Stimulated activated CD4-positive, alpha-beta T cell treated with anti-CD3 and anti-CD28 coated beads, TNF-alpha, amount 100 ng/mL, for 48 hours (primary cell): ENCODE results near the gene TRMT112.
A peak's percentile ranks its signal among the peaks of the same experiment; 100 is the strongest.
"Not testable (repeated sequence)": the region's sequence is repeated elsewhere in the genome, so short reads cannot be mapped to it uniquely, and the experiment has no call there.

Source experiments
- DNase-seq, 3 donors: peaks; one replicate each; pipeline ENCODE4 v3.0.0-alpha.2; 2020; ENCODE audit warnings: low read depth in 3 of 3

Gene TRMT112

DNA sequence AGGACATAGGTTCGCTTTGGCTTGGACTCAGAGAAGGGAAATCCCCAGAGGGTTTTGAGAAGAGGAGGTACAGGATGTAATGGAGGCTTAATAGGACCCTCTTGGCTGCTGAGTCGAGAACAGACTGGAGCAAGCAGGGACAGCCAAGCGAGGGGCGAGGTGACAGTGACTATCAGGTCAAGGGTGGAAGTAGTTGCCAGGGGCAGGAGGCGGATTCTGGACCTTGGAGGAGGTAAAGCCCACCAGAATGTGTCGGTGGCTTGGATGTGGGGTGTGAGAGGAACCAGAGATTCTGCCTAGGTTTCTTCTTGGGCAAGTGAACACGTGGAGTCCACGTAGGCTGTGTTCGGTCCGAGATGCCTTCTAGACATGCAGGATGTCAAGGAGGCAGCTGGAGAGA, 4.4 kb downstream of the TRMT112 start:
- no peak for DNase-seq

DNA sequence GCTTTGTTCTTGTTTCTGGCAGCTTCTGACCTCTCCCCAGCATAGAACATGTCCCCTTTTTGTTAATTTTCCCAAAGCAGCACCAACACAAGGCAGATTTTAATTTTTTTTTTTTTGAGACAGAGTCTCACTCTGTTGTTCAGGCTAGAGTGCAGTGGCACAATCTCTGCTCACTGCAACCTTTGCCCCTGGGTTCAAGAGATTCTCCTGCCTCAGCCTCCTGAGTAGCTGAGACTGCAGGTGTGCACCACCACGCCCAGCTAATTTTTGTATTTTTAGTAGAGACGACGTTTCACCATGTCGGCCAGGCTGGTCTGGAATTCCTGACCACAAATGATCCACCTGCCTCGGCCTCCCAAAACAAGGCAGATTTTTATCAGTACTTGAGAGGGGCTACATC, 9.6 kb downstream of the TRMT112 start:
- DNase-seq = not testable (repeated sequence)

DNA sequence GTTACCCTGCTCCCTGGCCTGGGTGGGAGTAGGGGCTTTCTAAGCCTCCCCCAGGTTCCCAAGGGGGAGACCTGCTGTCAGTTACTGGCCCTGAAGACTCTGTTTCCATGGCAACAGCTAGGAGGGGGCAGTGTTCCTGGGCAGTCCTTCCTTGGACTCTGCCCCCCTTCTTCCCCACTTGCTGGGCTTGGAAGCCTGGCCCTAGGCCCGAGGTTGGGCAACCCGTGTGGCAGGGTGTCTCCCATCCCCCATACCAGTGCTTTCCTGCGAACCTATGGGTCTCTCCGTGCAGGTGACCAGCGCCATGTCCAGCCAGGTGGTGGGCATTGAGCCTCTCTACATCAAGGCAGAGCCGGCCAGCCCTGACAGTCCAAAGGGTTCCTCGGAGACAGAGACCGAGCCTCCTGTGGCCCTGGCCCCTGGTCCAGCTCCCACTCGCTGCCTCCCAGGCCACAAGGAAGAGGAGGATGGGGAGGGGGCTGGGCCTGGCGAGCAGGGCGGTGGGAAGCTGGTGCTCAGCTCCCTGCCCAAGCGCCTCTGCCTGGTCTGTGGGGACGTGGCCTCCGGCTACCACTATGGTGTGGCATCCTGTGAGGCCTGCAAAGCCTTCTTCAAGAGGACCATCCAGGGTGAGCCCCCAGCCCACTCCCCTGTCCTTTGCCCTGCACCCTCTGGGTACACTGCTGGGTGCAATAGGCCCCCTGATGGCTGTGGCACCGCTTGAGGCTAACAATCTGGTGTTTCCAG, 10.3 kb downstream of the TRMT112 start:
- no peak for DNase-seq

DNA sequence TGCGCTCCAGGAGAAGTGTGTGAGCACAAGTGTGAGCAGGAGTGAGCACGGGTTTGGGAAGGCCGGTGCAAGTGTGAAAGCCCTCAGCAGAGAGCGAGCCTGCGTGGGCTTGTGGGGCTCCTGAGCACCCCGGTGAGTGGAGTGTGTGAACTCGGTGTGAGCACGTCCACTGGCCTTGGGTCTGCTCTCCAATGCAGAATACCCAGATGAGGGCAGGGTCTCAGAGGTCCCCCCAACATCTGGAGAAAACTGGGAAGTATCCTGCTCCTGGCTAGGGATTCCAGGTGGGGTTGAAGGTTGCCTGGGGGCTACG, 10.8 kb downstream of the TRMT112 start:
- no peak for DNase-seq

DNA sequence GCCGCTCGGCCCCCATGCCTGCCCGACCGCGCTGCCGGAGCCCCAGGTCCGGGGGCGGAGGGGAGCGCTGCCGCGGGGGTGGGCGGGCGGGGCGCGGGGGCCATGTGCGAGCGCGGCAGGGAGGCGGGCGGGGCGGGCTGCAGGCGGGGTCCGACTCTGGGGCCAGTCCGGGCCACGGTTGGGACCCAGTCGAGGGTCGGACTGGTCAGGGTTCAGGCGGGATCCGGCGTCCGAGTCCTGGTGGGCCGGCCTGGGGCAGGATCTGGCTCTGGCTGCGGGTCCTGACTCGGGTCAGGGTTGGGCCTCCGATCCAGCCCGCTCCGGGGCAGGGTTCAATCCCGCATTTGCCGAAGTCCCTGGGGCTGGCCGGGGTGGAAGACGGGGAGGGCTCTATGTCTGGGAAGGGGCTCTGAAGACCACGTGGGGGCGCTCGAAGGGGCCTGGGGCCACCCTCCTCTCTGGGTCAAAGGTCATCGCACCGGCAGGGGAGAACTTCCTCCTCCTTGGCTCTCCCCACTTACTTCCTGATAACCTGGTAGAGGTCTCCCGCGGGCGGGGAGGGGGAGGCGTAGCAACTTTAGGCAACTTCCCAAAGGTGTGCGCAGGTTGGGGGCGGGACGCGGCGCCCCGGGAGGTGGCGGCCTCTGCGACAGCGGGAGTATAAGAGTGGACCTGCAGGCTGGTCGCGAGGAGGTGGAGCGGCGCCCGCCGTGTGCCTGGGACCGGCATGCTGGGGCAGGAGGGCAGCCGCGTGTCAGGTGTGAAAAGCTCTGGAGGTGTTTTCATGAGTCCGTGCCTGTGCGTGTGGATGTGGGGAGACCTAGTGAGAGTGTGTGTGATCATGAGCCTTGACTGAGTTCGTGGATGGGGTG, 11.4 kb downstream of the TRMT112 start:
- peak in 2 of 3 donors; percentile 45 to 64 for DNase-seq

DNA sequence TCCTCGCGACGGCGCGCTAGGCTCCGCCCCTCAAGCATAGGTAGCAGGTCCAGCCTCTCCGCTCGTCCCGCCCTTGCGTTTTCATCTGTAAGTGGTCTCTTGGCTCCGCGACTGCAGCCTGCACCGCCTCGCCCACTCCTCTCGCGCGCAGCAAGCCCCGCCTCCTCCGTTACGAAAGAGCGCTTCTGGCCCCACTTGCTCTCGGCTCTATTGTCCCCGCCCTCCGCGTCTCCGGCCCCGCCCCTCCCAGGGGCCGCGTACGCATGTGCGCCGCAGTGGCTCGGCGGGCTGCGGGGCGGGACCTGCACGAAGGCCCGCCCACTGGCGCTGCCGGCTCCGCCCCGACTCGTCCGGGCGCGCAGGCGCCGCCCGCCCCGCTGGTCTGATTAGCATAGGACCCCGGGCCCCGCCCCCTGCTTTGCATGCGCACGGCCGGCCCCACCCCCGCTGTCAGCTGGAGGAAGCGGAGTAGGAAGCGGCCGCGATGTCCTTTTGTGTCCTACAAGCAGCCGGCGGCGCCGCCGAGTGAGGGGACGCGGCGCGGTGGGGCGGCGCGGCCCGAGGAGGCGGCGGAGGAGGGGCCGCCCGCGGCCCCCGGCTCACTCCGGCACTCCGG, 12.2 kb downstream of the TRMT112 start, which contains the start of gene ESRRA:
Gene ESRRA (plus strand): TSS at position 450 of the 616 bp plus-strand sequence. CDS start 1,656 bp downstream, outside the sequence.
- DNase-seq = peak; percentile 99 to 100 (median 100)

DNA sequence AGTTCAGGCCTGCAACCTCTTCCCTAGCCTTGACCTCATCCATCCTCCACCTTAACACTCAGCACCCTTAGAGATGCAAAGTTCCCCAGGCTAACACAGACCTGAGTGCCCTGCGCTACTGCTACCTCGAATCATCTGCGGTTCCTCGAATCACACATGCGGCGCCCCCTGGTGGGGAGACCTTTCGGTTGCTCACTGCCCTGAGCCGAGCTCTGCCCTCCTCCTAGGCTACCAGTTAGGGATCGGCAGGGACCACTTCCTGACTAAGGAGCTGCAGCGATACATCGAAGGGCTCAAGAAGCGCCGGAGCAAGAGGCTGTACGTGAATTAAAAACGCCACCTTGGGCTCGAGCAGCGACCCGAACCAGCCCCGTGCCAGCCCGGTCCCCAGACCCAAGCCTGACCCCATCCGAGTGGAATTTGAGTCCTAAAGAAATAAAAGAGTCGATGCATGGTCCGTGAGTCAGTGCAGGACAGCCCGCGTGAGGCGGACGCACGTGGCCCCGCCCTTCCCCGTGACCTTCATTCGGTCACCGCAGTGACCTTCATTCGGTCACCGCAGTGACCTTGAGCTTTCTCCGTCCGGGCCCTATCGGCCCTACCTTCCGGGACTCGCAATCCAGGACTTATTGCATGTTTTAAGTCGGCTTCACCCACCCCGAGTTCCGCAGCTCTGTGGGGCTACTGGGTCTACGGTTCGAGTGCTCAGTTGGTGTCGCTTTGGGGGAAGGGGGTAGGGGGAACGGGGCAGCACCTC, 12.9 kb downstream of the TRMT112 start:
- peak; percentile 91 to 98 (median 96) for DNase-seq

DNA sequence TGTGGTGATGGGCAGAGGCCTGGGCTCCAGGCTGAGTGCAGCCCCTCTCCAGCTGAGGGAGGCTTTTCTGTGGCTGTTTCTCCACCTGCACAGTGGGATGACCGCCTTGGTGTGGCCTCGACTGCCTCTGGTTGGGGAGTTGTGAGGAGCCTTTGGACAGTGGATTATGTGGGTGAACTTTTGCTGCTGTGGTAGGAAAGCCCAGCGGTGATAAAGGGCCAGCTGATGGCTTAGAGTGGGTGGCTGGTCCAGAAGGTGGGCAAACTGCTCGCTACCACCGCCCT, 13.4 kb downstream of the TRMT112 start:
- DNase-seq = no peak

DNA sequence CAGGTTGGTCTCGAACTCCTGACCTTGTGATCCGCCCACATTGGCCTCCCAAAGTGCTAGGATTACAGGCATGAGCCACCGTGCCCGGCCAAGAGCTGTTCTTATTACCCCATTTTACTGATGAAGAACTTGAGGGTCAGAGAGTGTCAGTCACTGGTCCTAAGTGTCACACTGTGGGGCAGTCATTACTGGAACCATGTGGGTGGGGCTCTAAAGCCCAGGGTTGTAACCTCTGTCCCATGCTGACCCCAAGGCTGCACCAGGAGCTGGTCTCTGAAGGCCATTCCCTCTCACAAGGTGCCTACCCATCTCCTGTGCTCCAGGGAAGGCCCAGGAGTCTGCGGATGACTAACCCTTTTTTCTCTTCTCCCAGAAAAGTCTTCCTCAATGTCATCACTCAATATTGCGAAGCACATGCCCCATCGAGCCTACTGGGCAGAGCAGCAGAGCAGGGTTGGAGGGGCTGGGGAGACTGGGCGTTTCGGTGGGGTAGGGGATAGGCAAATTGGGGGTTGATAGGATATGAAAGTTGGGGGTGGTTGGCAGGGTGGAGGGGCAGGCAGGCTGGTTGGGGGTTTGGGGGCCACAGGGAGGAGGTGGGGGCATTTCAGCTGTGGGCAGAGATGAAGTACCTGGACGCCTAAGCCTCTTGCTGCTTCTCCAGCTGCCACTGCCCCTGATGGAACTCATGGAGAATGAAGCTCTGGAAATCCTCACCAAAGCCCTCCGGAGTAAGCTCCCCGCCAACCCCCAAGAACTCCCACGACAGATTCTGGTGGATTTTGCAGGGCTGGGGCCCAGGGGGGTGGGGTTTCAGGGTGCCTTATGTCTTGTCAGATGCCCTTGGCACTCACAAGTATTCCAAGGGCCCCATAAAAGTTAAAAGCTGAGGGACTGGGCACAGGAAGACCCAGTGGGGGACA, 14.0 kb downstream of the TRMT112 start:
- no peak for DNase-seq

DNA sequence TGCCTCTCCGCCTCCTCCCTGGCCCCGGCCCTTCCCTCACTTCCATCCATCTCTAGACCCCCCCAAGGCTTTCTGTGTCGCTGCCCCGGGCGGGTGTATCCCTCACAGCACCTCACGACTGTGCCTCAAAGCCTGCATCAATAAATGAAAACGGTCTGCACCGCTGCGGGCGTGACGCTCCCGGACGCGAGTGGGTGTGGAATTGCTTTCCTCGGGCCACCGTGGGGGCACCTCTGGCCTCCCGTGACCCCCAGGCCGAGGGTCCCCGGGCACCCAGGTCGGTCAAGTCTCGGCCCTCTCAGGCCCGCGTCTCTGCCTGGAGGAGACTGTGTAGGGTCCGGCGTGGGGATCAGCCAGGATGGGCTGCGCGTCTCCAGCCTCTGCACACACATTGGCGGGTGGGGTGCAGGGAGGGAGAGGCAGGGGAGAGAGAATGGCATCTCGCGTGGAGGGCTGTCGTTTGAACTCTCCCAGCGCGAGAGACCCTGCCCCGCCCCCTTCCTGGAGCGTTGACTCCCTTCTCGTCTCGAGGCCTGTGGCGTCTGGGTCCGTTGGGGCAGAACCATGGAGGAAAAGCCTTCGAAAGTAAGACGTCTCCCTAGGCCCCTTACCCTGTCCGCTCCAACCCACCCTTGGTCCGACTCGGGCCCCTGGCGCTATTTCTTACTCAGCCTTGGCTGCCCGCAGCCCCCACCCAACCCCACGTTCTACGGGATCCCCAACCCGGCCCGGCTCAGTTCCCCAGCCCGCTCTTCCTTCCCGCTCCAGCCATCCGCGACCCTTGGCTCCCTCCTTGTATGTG, 17.3 kb downstream of the TRMT112 start, which contains the start of gene CATSPERZ:
Gene CATSPERZ (plus strand): TSS at position 512 of the 802 bp plus-strand sequence. CDS start 53 bp downstream, at position 565.
- DNase-seq = no peak

DNA sequence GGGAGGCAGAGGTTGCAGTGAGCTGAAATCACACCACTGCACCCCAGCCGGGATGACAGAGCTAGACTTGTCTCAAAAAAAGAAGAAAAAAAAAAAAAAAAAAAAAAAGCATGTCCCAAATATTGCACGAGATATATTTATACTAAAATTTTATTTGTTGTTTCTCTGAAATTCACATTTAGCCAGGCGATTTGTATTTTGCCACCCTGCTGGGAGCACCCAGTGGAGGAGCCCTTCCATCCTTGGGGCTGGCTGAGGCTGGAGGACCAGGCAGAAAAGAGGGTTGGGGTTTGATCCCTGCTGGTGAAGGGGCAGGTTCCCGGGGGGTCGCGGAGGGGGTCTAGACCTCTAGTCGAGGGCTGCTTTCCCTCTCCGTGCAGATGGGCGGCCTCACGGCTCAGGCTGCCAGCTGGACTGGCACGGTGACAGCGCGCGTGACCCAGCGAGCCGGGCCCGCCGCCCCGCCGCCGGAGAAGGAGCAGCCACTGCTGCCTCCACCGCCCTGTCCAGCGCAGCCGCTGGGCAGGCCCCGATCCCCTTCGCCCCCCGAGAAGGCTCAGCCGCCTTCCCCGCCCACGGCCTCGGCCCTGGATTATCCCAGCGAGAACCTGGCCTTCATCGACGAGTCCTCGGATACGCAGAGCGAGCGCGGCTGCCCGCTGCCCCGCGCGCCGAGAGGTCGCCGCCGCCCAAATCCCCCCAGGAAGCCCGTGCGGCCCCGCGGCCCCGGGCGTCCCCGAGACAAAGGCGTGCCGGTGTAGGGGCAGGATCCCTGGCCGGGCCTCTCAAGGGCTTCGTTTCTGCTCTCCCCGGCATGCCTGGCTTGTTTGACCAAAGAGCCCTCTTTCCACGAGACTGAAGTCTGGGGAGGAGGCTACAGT, 18.2 kb downstream of the TRMT112 start:
- DNase-seq = no peak

DNA sequence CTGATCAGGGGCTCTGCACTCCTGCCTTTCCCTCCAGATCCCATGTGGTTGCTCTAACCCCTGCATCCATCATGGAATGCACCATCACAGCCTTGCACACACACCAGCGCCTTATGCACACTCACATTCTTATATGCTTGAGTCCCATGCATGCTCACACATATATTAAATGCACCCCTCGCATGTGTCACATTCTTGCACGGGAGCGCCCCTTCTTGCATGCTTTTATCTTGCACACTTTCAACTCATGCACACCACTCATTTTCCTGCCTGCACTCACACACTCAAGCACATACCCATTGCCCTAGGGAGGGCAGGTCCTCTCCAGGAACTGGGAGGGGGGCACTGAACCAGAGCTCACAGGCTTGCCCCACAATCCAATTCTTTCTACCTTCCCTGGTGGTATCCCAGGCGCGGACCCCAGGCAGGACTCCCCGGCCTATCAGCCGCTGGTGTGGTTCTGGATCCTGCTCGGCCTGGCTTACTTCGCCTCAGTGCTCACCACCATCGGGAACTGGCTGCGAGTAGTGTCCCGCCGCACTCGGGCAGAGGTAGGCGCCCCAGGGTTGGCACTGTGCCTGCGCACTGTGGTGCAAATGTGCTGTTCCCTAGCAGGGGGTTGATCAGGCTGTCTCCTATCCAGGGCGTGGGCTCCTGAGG, 19.5 kb downstream of the TRMT112 start:
- no peak for DNase-seq

DNA sequence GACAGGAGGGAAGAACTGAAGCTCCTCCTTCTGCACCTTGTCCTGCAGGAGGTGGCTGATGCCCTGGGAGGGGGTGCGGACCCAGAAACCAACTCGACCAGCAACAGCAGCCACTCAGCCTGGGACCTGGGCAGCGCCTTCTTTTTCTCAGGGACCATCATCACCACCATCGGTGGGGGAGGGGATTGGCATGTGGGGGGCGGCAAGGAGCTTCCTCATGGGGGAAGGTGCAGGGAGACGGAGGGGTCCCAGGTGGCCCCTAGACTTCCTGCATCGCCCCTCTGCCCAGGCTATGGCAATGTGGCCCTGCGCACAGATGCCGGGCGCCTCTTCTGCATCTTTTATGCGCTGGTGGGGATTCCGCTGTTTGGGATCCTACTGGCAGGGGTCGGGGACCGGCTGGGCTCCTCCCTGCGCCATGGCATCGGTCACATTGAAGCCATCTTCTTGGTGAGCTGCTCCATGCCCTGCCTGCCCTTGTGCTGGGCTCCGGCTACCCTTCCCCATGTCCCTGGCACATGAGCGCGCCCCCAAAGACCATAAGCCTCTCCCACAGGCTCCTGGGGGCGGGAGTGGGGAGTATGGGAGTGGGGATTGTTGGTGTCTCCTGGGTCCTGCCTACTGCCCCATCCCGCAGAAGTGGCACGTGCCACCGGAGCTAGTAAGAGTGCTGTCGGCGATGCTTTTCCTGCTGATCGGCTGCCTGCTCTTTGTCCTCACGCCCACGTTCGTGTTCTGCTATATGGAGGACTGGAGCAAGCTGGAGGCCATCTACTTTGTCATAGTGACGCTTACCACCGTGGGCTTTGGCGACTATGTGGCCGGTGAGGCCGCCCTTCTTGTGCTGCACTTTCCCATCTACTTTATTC, 20.3 kb downstream of the TRMT112 start:
- DNase-seq = no peak

DNA sequence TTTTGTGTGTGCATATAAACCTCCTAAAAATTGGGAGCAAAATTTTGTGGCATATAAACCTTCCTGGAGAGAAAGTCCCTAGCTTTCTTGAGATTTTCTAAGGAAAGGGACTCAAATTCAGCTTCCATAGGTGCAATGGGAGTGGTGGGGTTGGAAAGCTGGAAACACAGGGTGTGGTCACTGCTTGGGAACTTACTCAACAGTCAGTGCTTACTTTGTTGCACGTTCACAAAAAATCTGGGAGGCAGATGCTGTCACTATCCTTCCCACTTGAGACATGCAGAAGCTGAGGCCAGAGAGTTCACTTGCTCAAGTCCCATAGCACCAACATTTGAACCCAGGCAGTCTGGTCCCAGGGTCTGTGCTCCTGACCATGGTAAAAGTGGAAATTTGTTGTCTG, 21.1 kb downstream of the TRMT112 start:
- no peak for DNase-seq

DNA sequence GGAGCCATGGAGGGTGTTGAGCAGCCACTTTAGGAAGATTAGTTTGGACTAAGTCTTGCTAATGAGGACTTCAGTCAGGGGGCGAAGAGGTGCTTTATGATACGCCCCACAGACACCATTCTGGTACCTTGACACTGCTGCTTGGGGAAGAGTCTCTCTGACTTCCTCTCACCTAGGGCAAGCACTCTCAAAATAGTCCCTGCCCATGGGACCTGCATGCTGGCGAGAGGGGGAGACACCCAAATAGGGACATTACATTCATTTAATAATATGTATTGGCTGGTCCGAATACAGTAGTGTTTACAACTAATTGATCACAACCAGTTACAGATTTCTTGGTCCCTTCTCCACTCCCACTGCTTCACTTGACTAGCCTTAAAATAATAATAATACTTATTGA, 21.6 kb downstream of the TRMT112 start:
- no peak for DNase-seq

DNA sequence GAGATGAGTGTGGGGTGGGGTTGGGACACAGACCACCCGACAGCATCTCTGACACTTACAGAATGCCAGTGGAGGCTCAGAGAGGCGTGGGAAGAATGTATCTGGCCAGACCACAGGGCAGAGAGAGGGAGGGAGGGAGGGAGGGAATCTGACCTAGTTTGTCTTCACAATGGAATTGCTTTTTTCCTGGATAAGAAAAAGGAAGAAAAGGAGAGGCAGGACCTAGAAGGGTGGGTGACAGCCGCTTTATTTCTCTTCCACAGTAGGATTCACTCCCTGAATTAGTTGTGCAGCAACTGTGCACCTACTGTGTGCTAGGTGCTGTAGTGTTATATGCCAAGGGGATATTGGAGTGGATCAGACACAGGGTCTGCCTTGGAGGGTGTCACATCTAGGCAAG, 22.6 kb downstream of the TRMT112 start:
- DNase-seq = no peak

DNA sequence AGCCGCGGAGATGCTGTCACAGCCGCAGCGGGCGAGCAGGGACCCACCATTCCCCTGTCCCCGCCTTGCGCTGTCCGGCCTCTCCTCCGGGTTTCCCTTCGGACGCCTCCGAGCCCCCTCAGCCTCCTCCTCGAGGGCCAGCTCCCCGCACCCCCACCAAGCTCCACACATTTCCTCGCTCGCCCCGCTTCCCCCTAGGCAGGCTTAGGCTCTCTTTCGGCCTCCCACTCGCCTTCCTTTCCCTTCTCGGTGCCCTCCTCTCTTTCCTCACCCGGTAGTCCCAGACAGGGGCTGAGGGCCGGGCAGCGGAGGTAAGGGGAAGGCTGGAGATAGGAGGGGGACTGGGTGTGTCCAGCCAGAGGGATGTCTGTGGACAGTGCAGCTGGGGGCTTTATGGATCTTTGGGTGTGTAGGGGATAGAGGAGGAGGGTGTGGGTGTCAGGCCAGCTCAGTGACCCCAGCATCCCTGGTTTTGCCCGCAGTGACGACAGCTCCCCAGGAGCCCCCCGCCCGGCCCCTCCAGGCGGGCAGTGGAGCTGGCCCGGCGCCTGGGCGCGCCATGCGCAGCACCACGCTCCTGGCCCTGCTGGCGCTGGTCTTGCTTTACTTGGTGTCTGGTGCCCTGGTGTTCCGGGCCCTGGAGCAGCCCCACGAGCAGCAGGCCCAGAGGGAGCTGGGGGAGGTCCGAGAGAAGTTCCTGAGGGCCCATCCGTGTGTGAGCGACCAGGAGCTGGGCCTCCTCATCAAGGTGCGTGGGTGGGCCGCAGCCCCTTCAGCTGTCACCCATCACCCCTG, 24.7 kb downstream of the TRMT112 start:
- no peak for DNase-seq
